GM10847 (cell line): Measurements from ENCODE around the gene WWOX.

Source experiments
- POLR2A ChIP-seq: IDR thresholded peaks from 2 replicates; pipeline ENCODE4 v1.6.1; 2011; ENCODE audit not compliant: insufficient read length; ENCODE audit errors: extremely low read depth

Gene WWOX

DNA sequence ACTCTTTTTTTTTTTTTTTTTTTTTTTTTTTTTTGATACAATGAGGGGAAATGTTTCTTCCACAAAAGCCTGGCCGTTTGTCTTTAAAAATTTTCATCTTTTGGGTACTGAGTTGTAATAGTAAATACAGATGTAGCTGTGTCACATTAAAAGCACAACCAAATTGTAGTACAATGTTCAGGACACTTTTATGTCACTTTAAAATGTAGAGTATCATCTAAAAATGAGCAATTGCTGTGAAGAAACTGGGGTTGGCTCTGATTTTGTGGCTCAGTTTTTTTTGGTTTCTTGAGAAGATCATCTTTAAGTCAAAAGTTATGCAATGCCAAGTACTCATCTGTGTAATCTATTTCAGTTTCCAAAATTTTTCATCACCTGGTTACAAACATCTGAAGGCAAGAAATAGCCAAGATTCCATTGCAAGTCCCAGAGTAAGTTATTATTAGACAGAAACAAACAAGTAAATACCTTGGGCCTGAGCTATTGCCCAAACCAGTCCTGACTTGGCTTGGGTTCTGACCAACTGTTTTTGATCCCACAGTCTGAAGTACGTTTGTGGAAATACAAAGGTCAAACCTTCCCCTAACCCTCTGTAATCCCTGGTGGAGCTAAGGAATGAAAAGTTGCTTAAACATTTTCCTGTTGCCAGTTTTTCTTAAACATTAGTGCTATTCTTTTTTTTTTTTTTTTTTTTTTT, 717.2 kb downstream of the WWOX start:
- TF ChIP-seq POLR2A: no peak

DNA sequence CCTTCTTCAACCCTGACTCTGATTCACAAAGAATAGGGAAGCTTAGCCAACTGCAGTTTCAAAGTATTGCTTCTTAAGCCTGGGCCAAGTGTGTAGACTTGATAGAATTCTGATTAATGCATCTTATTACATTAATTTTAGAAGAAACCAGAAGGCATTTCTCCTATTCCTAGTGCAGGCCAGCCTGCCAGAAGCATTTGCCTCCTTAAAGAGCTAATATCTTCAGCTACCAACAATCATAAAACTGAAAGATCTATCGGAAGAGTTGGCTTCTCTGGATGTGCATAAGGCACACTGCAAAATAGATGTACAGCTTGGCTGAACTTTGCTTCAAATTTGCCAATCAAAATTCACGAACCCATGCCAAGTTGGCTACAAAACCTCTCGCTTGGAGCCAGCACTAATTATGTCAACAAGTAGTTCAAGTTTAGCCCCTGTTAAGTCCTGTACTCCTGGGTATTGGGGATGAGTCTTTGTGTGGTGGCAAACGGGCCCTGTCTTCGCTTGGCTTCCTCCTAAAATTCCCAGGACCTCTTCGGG, 717.8 kb downstream of the WWOX start:
- TF ChIP-seq POLR2A: no peak

DNA sequence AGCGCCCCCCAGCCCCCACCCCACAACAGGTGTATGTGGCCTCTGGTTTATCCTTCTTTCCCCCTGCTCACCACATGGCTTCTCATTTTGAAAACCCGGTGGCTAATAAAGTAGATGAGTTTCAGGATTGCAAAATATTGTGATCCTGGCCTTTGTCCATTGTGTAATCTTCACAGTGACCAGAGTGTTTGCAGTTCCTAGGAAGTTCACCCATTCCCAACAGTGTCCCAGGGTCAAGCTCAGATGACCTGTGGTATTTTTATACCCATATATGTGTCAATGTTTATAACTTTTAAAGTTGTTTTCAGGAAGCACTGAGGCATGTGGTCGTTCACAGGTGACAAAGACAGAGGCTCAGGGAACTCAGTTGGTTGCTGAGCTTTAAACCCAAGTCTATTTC, 721.9 kb downstream of the WWOX start:
- TF ChIP-seq POLR2A: no peak

DNA sequence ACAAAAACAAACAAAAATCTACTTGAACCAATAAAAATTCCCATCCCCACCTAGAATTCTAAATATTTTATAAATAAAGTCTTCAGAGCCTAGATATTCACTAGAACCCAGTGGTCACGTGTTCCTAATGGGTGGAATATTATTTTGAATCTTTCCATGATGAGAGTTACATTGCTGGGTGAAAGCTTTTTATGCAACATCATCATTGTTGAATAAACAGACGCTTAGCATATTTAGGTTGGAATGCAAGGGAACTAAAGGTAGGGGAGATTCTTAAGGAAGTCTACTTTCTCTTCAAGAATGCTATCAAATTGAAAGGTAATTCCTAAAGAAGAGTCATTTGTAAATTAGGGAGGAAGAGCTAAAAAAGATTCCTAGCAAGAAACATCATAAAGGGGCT, 723.1 kb downstream of the WWOX start:
- TF ChIP-seq POLR2A: no peak

DNA sequence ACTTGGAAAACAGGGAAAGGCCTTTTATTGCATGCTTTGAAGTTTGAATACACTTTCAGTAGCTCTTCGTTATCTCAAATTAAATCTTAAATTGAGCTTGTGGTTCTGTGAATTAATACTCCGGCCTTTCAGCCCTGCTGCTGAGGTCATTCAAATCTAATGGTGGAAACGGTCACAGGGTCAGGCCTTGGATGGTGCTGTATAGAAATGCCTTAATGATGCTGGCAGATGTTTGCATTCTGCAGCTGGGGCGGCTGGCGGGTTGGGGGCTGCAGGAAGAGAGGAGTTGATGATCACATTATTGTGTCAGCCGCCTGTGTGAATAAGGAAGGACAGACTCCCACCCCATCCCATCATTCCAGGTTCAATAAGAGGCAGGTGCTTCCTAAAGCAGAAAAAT, 723.6 kb downstream of the WWOX start:
- TF ChIP-seq POLR2A: no peak

DNA sequence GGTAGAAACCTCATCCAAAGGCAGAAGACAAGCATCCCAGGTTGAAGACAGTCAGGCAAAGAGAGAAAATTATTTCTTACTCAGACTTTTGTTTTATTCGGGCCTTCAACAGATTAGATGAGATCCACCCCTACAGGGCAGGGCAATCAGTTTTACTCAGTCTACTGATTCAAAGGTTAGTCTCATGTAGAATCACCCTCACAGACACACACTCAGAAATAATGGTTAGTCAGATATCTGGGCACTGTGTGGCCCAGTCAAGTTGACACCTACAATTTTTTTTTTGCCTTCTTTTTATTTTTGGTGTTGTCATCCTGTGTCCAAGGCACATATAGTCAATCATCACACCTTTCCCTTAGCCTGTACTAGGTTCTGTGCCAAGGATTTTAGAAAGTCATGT, 729.8 kb downstream of the WWOX start:
- TF ChIP-seq POLR2A: no peak

DNA sequence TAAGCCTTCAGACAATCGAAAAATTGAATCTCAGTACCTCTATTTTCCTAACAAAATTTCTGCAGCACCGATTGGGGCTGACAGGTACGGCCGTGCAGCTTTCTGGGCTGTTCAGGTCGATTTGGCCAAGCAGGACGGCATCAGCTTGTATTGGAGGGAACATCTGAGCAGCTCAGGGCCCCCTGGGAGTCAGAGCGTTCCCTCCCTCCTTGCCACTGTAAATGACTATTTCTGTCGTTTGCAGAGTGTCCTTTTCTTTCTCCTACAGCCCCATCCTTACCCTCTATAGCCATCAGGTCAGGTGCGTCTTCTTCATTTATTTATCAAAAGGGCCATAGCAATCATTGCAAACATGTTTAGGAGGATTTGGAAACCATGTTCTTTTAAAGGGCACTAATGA, 731.1 kb downstream of the WWOX start:
- no peak for TF ChIP-seq POLR2A

DNA sequence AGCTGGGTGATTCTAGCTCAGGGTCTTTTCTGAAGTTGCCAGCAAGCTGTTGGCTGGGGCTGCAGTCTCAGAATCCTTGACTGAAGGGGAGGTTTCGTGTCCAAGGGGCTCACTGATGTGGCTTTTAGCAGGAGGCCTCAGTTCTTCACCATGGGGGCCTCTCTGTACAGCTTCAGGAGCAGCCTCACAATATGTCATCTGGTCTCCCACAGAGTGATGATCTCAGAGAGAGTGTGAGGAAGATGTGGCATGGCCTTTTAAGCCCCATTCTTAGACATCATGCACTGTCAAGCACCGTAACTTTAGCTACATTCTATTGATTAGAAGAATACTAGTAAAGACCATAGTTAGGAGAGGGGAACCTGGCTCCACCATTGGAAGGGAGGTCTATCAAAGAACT, 732.6 kb downstream of the WWOX start:
- no peak for TF ChIP-seq POLR2A

DNA sequence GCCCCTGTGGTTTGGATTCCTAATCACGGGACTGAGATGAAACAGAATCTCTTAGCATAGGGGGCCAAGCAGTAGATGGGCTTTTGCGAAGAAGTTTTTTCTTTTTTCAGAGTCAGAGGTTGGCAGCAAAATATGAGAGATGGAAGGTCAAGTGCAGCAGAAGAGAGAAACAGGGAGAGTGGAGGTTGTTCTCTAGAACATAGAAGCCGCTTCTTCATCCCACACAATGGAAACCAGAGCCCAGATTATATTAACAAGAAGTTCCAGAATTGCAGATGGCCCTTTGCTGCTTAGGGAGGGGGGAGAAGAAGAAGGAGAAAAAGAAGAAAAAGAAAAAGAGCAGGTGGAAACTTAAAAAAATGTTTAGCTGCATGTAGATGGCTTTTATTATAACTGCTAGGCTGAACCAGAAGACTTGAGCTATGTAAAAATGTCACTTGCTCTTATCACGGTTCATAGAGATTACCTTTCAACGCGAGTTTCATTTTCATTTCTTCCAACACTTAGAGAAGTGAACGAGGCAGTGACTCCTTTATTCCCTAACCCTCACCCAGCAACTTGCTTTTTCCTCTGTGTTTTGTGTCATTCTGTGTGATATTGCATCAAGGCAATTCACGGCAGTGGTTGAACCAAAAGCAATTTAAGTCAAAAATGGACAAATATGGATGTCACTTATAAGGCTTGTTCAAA, 737.5 kb downstream of the WWOX start:
- TF ChIP-seq POLR2A: no peak

DNA sequence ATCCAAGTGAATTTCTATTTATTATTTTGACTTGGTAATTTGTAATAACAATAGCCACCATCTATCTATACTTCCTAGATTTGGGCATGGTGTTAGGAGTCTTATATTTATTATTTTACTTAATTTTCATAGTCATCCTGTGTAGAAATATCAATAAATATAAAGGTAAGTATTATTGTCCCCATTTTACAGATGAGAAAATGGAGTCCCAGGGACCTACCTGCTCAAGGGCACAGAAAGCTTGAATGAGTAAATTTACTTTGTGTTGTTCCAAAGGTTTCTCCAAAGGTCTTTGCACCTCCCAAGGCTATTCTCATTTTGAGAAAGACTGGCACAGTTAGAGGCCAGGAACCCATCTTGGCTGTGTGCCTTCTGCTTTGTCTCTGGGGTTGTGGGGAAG, 738.3 kb downstream of the WWOX start:
- TF ChIP-seq POLR2A: no peak

DNA sequence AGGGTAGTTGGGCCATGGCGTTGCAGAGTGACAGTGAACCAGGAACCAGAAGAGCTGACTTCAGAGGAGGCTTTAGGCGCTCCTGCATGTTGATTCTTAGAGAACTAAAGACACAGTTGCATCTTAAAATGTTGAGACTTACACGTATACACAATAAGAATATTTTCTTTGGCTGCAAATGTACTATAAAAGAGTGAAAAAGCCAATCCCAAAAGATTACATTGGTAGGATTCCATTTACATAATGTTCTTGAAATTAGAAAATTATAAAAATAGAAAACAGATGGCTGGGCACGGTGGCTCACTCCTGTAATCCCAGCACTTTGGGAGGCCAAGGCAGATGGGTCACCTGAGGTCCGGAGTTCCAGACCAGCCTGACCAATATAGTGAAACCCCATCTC, 738.8 kb downstream of the WWOX start:
- no peak for TF ChIP-seq POLR2A

DNA sequence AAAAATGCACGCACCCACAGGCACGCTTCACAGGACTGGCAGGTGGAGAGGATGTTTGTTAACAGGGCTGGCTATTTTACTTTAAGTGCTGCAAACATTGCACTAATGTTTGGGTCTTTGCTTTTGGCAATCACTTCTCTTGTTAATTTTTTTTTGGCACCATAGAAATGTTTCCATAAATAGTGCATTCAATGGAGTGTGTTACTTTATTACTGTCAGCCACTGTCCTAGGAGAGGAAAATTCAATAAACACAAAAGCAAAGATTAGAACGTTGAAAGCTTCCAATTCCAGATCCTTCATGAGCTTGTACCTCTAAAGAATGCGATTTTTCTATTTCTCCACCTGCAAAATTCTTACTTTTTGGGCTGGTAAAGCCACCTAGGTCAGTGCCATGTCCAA, 743.5 kb downstream of the WWOX start:
- no peak for TF ChIP-seq POLR2A

DNA sequence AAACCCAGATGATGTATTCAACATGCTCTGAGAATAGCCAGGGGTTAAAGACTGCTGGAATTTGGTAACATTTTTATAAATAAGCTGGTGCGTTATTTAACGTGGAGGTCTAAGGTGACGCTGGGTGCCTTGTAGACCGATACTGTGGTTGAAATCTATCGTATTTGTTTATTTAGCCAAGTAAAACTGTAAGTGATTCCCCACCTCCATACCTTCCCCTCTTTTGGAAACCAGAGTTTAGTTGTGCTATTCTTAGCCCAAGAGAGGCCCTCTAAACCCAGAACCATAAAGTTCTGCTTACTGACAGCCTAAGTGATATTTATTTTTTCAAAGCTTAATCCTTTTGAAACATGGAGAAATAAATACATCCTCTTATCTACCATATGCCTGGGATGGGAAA, 744.5 kb downstream of the WWOX start:
- TF ChIP-seq POLR2A: no peak

DNA sequence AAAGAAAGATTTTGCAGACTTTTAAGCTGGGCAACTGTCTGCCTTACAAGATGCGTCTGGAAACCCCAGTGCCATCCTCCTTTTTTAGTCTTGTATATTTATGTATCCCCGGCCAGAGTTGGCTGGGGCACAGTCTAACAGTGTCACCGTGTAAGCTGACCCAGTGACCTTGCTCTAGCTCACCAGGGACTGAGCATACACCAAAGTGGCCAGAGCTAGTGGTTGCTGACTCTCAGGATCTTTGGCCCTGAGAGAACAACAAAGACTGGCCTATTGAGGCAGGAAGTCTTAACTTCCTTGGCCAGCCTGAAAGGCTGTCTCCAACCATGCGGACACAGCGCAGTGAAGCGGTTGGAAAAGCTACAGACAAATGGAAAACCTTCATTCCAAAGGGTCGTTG, 745.2 kb downstream of the WWOX start:
- TF ChIP-seq POLR2A: no peak

DNA sequence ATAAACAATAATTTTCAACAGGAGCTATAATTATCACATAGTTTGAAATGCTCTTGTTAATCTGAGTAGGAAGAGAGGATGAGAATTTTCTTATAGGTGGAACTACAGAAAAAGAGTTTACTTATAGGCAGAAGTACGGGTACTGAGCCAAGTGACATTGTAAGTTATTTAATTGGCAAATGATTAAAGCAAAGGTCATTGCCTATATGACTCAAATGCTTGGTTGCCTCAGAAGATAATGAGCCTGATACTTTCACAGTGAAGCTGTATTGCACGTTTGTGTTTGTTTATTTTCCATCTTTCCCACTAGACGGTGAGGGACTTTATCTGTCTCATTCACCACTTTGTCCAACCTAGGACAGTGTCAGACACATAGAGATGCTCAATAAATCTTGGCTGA, 751.8 kb downstream of the WWOX start:
- no peak for TF ChIP-seq POLR2A

DNA sequence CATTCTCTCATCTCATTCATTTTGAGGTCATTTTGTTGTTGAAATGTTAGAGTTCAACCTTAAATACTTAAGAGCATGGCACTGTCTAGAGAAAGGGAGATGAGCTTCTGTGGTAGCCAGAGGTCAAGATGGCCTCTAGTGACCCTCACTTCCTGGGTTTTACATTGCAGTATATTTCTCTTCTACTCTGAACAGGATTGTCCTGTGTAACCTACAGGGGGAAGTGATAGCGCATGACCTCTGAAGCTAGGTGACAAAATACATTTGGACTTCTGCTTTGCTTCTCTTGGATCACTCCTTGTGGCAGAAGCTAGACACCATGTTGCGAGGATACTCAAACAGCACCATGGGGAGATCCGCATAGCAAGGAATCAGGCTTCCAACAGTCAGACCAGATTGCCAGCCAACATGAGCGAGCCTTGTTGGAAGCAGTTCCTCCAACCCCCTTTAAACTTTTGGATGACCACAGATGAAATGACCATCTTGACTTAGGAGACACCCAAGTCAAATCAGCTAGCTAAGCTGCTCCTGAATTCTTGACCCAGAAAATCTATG, 752.7 kb downstream of the WWOX start:
- TF ChIP-seq POLR2A: no peak
